ENCODE data around the gene TSPAN14.

TSPAN14 gene

GRCh38 chr10:80473096-80473657, 19.1 kb downstream of the TSPAN14 start:
- Histone ChIP-seq H3K27ac (replicated peaks) (no peak overlapping the region), H3K4me3 (replicated peaks; ENCODE audit: insufficient read depth, low read length) (no peak overlapping the region), H3K27me3 (ENCODE audit: insufficient read depth, poor library complexity, severe bottlenecking) (no peaks in the 10 kb centered on the region)
- TF ChIP-seq POLR2AphosphoS5 (IDR thresholded peaks at IDR 0.05; ENCODE audit: low read depth): no peak
- TF ChIP-seq, protein P1, sequence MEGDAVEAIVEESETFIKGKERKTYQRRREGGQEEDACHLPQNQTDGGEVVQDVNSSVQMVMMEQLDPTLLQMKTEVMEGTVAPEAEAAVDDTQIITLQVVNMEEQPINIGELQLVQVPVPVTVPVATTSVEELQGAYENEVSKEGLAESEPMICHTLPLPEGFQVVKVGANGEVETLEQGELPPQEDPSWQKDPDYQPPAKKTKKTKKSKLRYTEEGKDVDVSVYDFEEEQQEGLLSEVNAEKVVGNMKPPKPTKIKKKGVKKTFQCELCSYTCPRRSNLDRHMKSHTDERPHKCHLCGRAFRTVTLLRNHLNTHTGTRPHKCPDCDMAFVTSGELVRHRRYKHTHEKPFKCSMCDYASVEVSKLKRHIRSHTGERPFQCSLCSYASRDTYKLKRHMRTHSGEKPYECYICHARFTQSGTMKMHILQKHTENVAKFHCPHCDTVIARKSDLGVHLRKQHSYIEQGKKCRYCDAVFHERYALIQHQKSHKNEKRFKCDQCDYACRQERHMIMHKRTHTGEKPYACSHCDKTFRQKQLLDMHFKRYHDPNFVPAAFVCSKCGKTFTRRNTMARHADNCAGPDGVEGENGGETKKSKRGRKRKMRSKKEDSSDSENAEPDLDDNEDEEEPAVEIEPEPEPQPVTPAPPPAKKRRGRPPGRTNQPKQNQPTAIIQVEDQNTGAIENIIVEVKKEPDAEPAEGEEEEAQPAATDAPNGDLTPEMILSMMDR (IDR thresholded peaks at IDR 0.05; ENCODE audit: insufficient read depth, low read length): no peak
- DNase-seq (ENCODE audit: low read depth in 1 of 2, low spot score in 1 of 2): no peak

DNA sequence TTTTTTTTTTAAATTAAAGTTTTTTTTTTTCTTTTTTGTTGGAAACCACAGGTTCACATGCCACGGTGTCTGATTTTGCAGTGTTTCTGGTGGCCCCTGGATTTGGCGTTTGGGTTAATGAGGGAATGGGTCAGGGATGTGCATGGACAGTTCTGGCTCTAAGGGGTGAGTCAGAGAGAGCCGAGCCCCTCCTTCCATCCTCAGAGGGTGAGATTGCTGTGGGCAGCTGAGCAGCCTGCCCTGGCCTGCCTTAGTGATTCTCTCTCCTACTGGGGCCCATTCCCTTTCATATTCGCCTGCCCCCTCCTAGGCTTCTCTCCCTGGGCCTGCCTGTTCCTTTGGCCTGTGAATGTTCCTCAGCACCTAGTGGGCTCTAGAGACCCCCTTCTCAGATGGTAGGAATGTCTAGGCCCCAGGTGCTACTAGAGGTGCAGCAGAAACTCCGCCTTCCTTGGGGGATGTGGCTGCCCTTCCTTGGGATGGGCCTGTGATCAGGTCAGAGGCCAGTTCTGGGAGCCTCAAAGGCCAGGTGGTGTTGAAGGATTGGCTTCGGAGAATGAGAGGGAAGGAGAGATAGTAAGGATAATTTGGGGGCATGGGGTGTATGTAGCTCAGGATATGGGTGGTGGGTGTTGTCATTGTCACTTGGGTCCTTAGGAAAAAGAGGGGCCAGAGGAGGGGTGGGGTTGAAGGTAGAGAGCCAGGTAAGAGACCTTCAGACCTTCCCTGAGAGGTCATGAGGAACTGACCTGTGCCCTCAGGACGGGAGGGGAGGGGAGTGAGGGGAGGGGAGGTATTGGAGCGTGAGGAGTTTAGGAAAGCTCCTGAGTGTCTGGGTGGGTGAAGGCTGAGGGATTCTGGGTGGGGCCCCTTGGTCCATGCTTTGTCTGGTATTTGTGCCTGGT, 19.8 kb downstream of the TSPAN14 start:
- Histone ChIP-seq H3K4me3 (replicated peaks; ENCODE audit: insufficient read depth, low read length) (no peak overlapping the region), H3K27me3 (ENCODE audit: insufficient read depth, poor library complexity, severe bottlenecking) (no peaks in the 10 kb centered on the region), H3K27ac (replicated peaks) (no peak overlapping the region)
- DNase-seq (ENCODE audit: low read depth in 1 of 2, low spot score in 1 of 2): no peak
- TF ChIP-seq GABPA (IDR thresholded peaks at IDR 0.05; ENCODE audit: low read depth): no peak
- TF ChIP-seq REST (IDR thresholded peaks at IDR 0.05; ENCODE audit: insufficient replicate concordance, low read depth): no peak
- TF ChIP-seq POLR2AphosphoS5 (IDR thresholded peaks at IDR 0.05; ENCODE audit: low read depth): no peak
- TF ChIP-seq SPI1 (IDR thresholded peaks at IDR 0.05; ENCODE audit: borderline replicate concordance, low read depth): no peak
- TF ChIP-seq, protein P1 (IDR thresholded peaks at IDR 0.05; ENCODE audit: insufficient read depth, low read length): no peak

GRCh38 chr10:80474597-80474910, 20.4 kb downstream of the TSPAN14 start:
- no peak for TF ChIP-seq REST (IDR thresholded peaks at IDR 0.05; ENCODE audit: insufficient replicate concordance, low read depth)
- no peak for TF ChIP-seq GABPA (IDR thresholded peaks at IDR 0.05; ENCODE audit: low read depth)
- TF ChIP-seq SPI1 (IDR thresholded peaks at IDR 0.05; ENCODE audit: borderline replicate concordance, low read depth): no peak
- TF ChIP-seq, protein P1 (IDR thresholded peaks at IDR 0.05; ENCODE audit: insufficient read depth, low read length): no peak
- TF ChIP-seq POLR2AphosphoS5 (IDR thresholded peaks at IDR 0.05; ENCODE audit: low read depth): no peak
- no peak for DNase-seq (ENCODE audit: low read depth in 1 of 2, low spot score in 1 of 2)
- Histone ChIP-seq H3K27ac (replicated peaks) (no peak overlapping the region), H3K27me3 (ENCODE audit: insufficient read depth, poor library complexity, severe bottlenecking) (no peaks in the 10 kb centered on the region), H3K4me3 (replicated peaks; ENCODE audit: insufficient read depth, low read length) (no peak overlapping the region)

Data from HL-60 (cell line).